Fibroblast of lung (primary cell): Measurements from ENCODE around the gene CACNB4. TPM values are rescaled to one million over a fixed set of nuclear protein-coding genes. Genes with fewer than 3 reads are reported as not detected.

Experiments used
- DNase-seq, 2 donors: peaks; one replicate each; pipeline versions ENCODE4 v3.0.0 to v3.0.0-alpha.2; 2010; ENCODE audit warnings: low read depth in 2 of 2
- H2AFZ ChIP-seq: 2 replicates; pipeline ENCODE4 v1.5.1; 2012; ENCODE audit warnings: low read length, control low read depth, inconsistent platforms
- H3K27ac ChIP-seq: 2 replicates; pipeline ENCODE4 v1.5.1; 2011; ENCODE audit warnings: low read length, control low read depth; ENCODE audit not compliant: insufficient read depth
- H3K27me3 ChIP-seq: 2 replicates; pipeline ENCODE4 v1.5.1; 2011; ENCODE audit warnings: mild to moderate bottlenecking, low read length; ENCODE audit not compliant: control insufficient read depth, insufficient read depth
- H3K36me3 ChIP-seq: 2 replicates; pipeline ENCODE4 v1.5.1; 2011; ENCODE audit warnings: low read length; ENCODE audit not compliant: control insufficient read depth, insufficient read depth
- H3K4me1 ChIP-seq: 2 replicates; pipeline ENCODE4 v1.5.1; 2011; ENCODE audit warnings: low read length; ENCODE audit not compliant: control insufficient read depth, insufficient read depth; ENCODE audit errors: extremely low read depth
- H3K4me2 ChIP-seq: 2 replicates; pipeline ENCODE4 v1.5.1; 2011; ENCODE audit warnings: low read length, control low read depth; ENCODE audit not compliant: insufficient read depth; ENCODE audit errors: extremely low read depth
- H3K4me3 ChIP-seq, 4 experiments: fragments of 200-600 bp in 1 of 4; sonication (generic) in 1 of 4; replicated peaks in 1 of 4; 2 replicates each; pipeline ENCODE4 v1.5.1; 2011 to 2016; ENCODE audit warnings: low read length in 4 of 4, low read depth in 3 of 4, mild to moderate bottlenecking in 3 of 4, control low read depth in 2 of 4, inconsistent platforms in 1 of 4, mixed read lengths in 1 of 4; ENCODE audit not compliant: insufficient read depth in 1 of 4; ENCODE audit errors: control extremely low read depth in 1 of 4
- H3K79me2 ChIP-seq: 2 replicates; pipeline ENCODE4 v1.5.1; 2012; ENCODE audit warnings: mild to moderate bottlenecking, low read length, inconsistent platforms; ENCODE audit not compliant: control insufficient read depth, insufficient read depth
- H3K9ac ChIP-seq: 2 replicates; pipeline ENCODE4 v1.5.1; 2011; ENCODE audit warnings: mild to moderate bottlenecking, low read length, control low read depth; ENCODE audit not compliant: insufficient read depth
- H3K9me3 ChIP-seq: 2 replicates; pipeline ENCODE4 v1.5.1; 2012; ENCODE audit warnings: low read depth, low read length; ENCODE audit not compliant: control insufficient read depth, insufficient read depth
- H4K20me1 ChIP-seq: 2 replicates; pipeline ENCODE4 v1.5.1; 2011; ENCODE audit warnings: low read length; ENCODE audit not compliant: control insufficient read depth, insufficient read depth; ENCODE audit errors: extremely low read depth
- CTCF ChIP-seq, 2 donors: IDR thresholded peaks in 1 of 2; conservative IDR thresholded peaks in 1 of 2; 1 replicate in 1 of 2; 2 replicates in 1 of 2; pipeline ENCODE4 v1.5.1; 2011 to 2012; ENCODE audit warnings: low read length in 2 of 2, control low read depth in 1 of 2, inconsistent platforms in 1 of 2, low read depth in 1 of 2, mild to moderate bottlenecking in 1 of 2
- EZH2 ChIP-seq: IDR thresholded peaks from 2 replicates; pipeline ENCODE4 v1.5.1; 2012; ENCODE audit warnings: low read length, control low read depth, mild to moderate bottlenecking; ENCODE audit errors: missing control alignments
- polyA plus RNA-seq, 2 donors: library from polyadenylated mRNA; depleted of rRNA in 1 of 2; stranded (reverse) in 1 of 2; unstranded in 1 of 2; fragments of >200 nt; gene quantifications; 2 replicates each; pipeline ENCODE4 v1.2.1, GENCODE V29; 2011 to 2012; ENCODE audit warnings: missing spikeins in 1 of 2
- total RNA-seq: library from RNA; depleted of rRNA; stranded (reverse); fragments of >200 nt; gene quantifications from 2 replicates; pipeline ENCODE4 v1.2.1, GENCODE V29; 2014

Gene CACNB4
- total and polyA plus RNA-seq, 2 donors (not counting 1 experiment from before 2014, with no cell fraction given), result 0.66 to 2.5 TPM

- H3K9ac ChIP-seq, result no peak overlapping the region
- H3K4me1 ChIP-seq, result no peaks in the 10 kb centered on the region
- no peaks in the 10 kb centered on the region for H3K36me3 ChIP-seq
- no peak overlapping the region for H3K27ac ChIP-seq
- TF ChIP-seq EZH2 (no peak), CTCF (conservative IDR thresholded peaks at IDR 0.05 in 1 of 2, IDR thresholded peaks at IDR 0.05 in 1 of 2; ENCODE audit: low read depth in 1 of 2, low read length in 2 of 2) (no peak)
- no peak for DNase-seq
- H3K9me3 ChIP-seq, result no peaks in the 10 kb centered on the region
- H4K20me1 ChIP-seq, result no peaks in the 10 kb centered on the region
- H2AFZ ChIP-seq, result no peak overlapping the region
- no peaks in the 10 kb centered on the region for H3K79me2 ChIP-seq
- H3K4me2 ChIP-seq, result no peak overlapping the region
- H3K27me3 ChIP-seq, result peaks cover 2% of the 10 kb centered on the region
- H3K4me3 ChIP-seq, result no peak overlapping the region
Observed at GRCh38 chr2:152071092-152071491, 27.8 kb downstream of the CACNB4 start.

GRCh38 chr2:152068226-152068625 is 30.6 kb downstream of the CACNB4 start:
- Histone ChIP-seq H3K9me3 (no peaks in the 10 kb centered on the region), H3K4me1 (no peaks in the 10 kb centered on the region), H3K27ac (no peak overlapping the region), H3K36me3 (no peaks in the 10 kb centered on the region), H3K79me2 (no peaks in the 10 kb centered on the region), H3K4me3 (no peak overlapping the region), H3K9ac (no peak overlapping the region), H4K20me1 (no peaks in the 10 kb centered on the region), H2AFZ (no peak overlapping the region), H3K27me3 (peaks cover 2% of the 10 kb centered on the region), H3K4me2 (no peak overlapping the region)
- no peak for TF ChIP-seq EZH2
- TF ChIP-seq CTCF (conservative IDR thresholded peaks at IDR 0.05 in 1 of 2, IDR thresholded peaks at IDR 0.05 in 1 of 2; ENCODE audit: low read depth in 1 of 2, low read length in 2 of 2), result no peak
- DNase-seq, result no peak

- Histone ChIP-seq H3K27me3 (peaks cover 2% of the 10 kb centered on the region), H3K27ac (no peak overlapping the region), H2AFZ (no peak overlapping the region), H3K79me2 (no peaks in the 10 kb centered on the region), H3K4me3 (no peak overlapping the region), H3K36me3 (no peaks in the 10 kb centered on the region), H3K9me3 (no peaks in the 10 kb centered on the region), H3K9ac (no peak overlapping the region), H4K20me1 (no peaks in the 10 kb centered on the region), H3K4me2 (no peak overlapping the region), H3K4me1 (no peaks in the 10 kb centered on the region)
- TF ChIP-seq EZH2, result no peak
- no peak for TF ChIP-seq CTCF (conservative IDR thresholded peaks at IDR 0.05 in 1 of 2, IDR thresholded peaks at IDR 0.05 in 1 of 2; ENCODE audit: low read depth in 1 of 2, low read length in 2 of 2)
- DNase-seq, result no peak
Observed at GRCh38 chr2:152067823-152068222, 31.0 kb downstream of the CACNB4 start.
